Measurements from ENCODE around the gene JARID2. TPM values are rescaled to one million over a fixed set of nuclear protein-coding genes. Genes with fewer than 3 reads are reported as not detected.

Gene JARID2
- total RNA-seq, 1 experiment from 2014 or later = 180 TPM

- TF ChIP-seq PRDM15 (CRISPR knock-in tag; IDR thresholded peaks at IDR 0.05) (no peak), TP53 (CRISPR knock-in tag; IDR thresholded peaks at IDR 0.05) (no peak), ETV6 (CRISPR knock-in tag; IDR thresholded peaks at IDR 0.05) (no peak), USF1 (CRISPR knock-in tag; IDR thresholded peaks at IDR 0.05) (no peak), ZNF281 (CRISPR knock-in tag; IDR thresholded peaks at IDR 0.05) (no peak)
These were observed 59.6 kb downstream of the JARID2 start (continued) for GRCh38 chr6:15305496-15305895.

GRCh38 chr6:15305909-15306308 lies 60.0 kb downstream of the JARID2 start:
- ChIA-PET CTCF (interaction anchor here (0.7 to 1.2 kb wide), 2 partner anchors 22 to 608 kb away, joined by 3 to 4 read pairs; no protein-coding TSS in a partner anchor), POLR2A (no interaction called here)
- Mint-ChIP-seq H3K27me3 (ENCODE audit: low read depth) (no peaks in the 10 kb centered on the region), H3K27ac (peak overlapping the region; percentile 76; the same call in 1 of the 2 replicates), H3K4me1 (peaks cover 87% of the 10 kb centered on the region), H3K4me3 (no peak overlapping the region), H3K36me3 (0 out of 2 replicates have a peak, but pooled peaks cover 5% of the 10 kb centered on the region), H3K9me3 (no peaks in the 10 kb centered on the region)
- TF ChIP-seq STAT6 (CRISPR knock-in tag; conservative IDR thresholded peaks at IDR 0.05; ENCODE audit: low read depth) (no peak), JUN (CRISPR knock-in tag; IDR thresholded peaks at IDR 0.05) (no peak), HMGA2 (CRISPR knock-in tag; IDR thresholded peaks at IDR 0.05) (no peak), TCF7 (CRISPR knock-in tag; IDR thresholded peaks at IDR 0.05; ENCODE audit: low read depth) (no peak), ZNF138 (CRISPR knock-in tag; conservative IDR thresholded peaks at IDR 0.05) (no peak), CREB1 (CRISPR knock-in tag; IDR thresholded peaks at IDR 0.05) (no peak), CBFB (CRISPR knock-in tag; IDR thresholded peaks at IDR 0.05; ENCODE audit: low read depth) (no peak), ZNF232 (CRISPR knock-in tag; IDR thresholded peaks at IDR 0.05) (no peak), ZNF416 (CRISPR knock-in tag; IDR thresholded peaks at IDR 0.05) (no peak), ZNF396 (CRISPR knock-in tag; IDR thresholded peaks at IDR 0.05; ENCODE audit: borderline replicate concordance) (no peak), ESRRA (CRISPR knock-in tag; IDR thresholded peaks at IDR 0.05; ENCODE audit: borderline replicate concordance) (no peak)
- DNase-seq (ENCODE audit: low spot score) (no peak), ATAC-seq (no peak)

Data from WTC11 (cell line).